SK-N-SH (cell line): ENCODE measurements around the gene CDK3. TPM values are rescaled to one million over a fixed set of nuclear protein-coding genes. Genes with fewer than 3 reads are reported as not detected.

ENCODE experiments used
- CTCF ChIA-PET: fragments of 300-600, 350-600 bp; formaldehyde crosslinking; extraction: SDS; loops from one replicate; lab custom pipeline; 2021; lab: Yijun Ruan, JAX
- POLR2A ChIA-PET: fragments of 350-600 bp; sonication (Branson Sonifier 250); formaldehyde crosslinking; extraction: SDS; loops from one replicate; lab custom pipeline; 2020; ENCODE audit warnings: antibody characterized with exemption, inconsistent platforms; lab: Yijun Ruan, JAX
- DNase-seq: peaks from one replicate; pipeline ENCODE4 v3.0.0; 2012
- H2AFZ ChIP-seq: fragments of 200-600 bp; sonication (generic); 2 replicates; pipeline ENCODE4 v1.8.1; 2016; ENCODE audit warnings: antibody characterized with exemption, mild to moderate bottlenecking, low read depth
- H3F3A ChIP-seq: fragments of 200-600 bp; sonication (generic); replicated peaks from 2 replicates; pipeline ENCODE3; 2016; ENCODE audit warnings: antibody characterized with exemption, mild to moderate bottlenecking; ENCODE audit not compliant: insufficient read depth
- H3K27ac ChIP-seq, 2 experiments: fragments of 200-500 bp in 1 of 2; fragments of 200-600 bp in 1 of 2; sonication (Bioruptor generic) in 1 of 2; sonication (generic), shearing (Covaris generic) in 1 of 2; 2 replicates each; pipeline versions ENCODE4 v1.5.1 to v1.6.1; 2014 to 2016; ENCODE audit warnings: low read depth in 2 of 2, inconsistent platforms in 1 of 2, low read length in 1 of 2, mild to moderate bottlenecking in 1 of 2, mixed read lengths in 1 of 2
- H3K27me3 ChIP-seq: fragments of 200-600 bp; sonication (generic), shearing (Covaris generic); 2 replicates; pipeline ENCODE4 v1.6.1; 2016; ENCODE audit warnings: mixed run types; ENCODE audit not compliant: insufficient read depth
- H3K36me3 ChIP-seq, 2 experiments: fragments of 200-500 bp in 1 of 2; fragments of 200-600 bp in 1 of 2; sonication (Bioruptor generic) in 1 of 2; sonication (generic) in 1 of 2; replicated peaks in 1 of 2; 2 replicates each; pipeline versions ENCODE3 to v1.5.1; 2014 to 2016; ENCODE audit warnings: low read length in 1 of 2, mild to moderate bottlenecking in 1 of 2; ENCODE audit not compliant: insufficient read depth in 2 of 2, control insufficient read depth in 1 of 2
- H3K4me1 ChIP-seq, 2 experiments: fragments of 200-500 bp in 1 of 2; fragments of 200-600 bp in 1 of 2; sonication (Bioruptor generic) in 1 of 2; sonication (generic), shearing (Covaris generic) in 1 of 2; 2 replicates each; pipeline versions ENCODE4 v1.5.1 to v1.6.1; 2014 to 2016; ENCODE audit warnings: low read depth in 1 of 2, low read length in 1 of 2, mixed run types in 1 of 2; ENCODE audit not compliant: insufficient read depth in 2 of 2, control insufficient read depth in 1 of 2
- H3K4me2 ChIP-seq: fragments of 200-600 bp; sonication (generic), shearing (Covaris generic); 2 replicates; pipeline ENCODE4 v1.6.1; 2017; ENCODE audit warnings: mixed run types
- H3K4me3 ChIP-seq, 2 experiments: fragments of 200-500 bp in 1 of 2; fragments of 200-600 bp in 1 of 2; sonication (Bioruptor generic) in 1 of 2; sonication (generic), shearing (Covaris generic) in 1 of 2; 2 replicates each; pipeline versions ENCODE4 v1.5.1 to v1.8.1; 2014 to 2016; ENCODE audit warnings: low read depth in 2 of 2, inconsistent platforms in 1 of 2, low read length in 1 of 2, mild to moderate bottlenecking in 1 of 2, mixed read lengths in 1 of 2, moderate library complexity in 1 of 2
- H3K79me2 ChIP-seq: fragments of 200-600 bp; sonication (generic); 2 replicates; pipeline ENCODE4 v1.8.1; 2017; ENCODE audit warnings: mild to moderate bottlenecking; ENCODE audit not compliant: insufficient read depth
- H3K9ac ChIP-seq: fragments of 200-600 bp; sonication (generic); 2 replicates; pipeline ENCODE4 v1.6.1; 2017; ENCODE audit warnings: mixed run types
- H3K9me2 ChIP-seq: fragments of 200-600 bp; sonication (generic); 2 replicates; pipeline ENCODE4 v1.6.1; 2017; ENCODE audit warnings: mixed run types
- H3K9me3 ChIP-seq: fragments of 200-600 bp; sonication (generic); 2 replicates; pipeline ENCODE4 v1.6.1; 2017; ENCODE audit warnings: mixed run types, mild to moderate bottlenecking, moderate library complexity
- H4K20me1 ChIP-seq: fragments of 200-600 bp; sonication (generic); 2 replicates; pipeline ENCODE4 v1.6.1; 2017; ENCODE audit warnings: mild to moderate bottlenecking, mixed run types; ENCODE audit not compliant: insufficient read depth
- ELF1 ChIP-seq: IDR thresholded peaks from 2 replicates; pipeline ENCODE4 v1.4.0; 2012
- FOXJ3 ChIP-seq: sonication (generic); formaldehyde crosslinking; IDR thresholded peaks from 2 replicates; pipeline ENCODE4 v1.5.1; 2020; ENCODE audit warnings: mild to moderate bottlenecking, missing genetic modification reagents
- FOXM1 ChIP-seq: IDR thresholded peaks from 2 replicates; pipeline ENCODE4 v1.4.0; 2012; ENCODE audit warnings: low read depth, mild to moderate bottlenecking
- JUND ChIP-seq: IDR thresholded peaks from 2 replicates; pipeline ENCODE4 v1.4.0; 2012
- MXI1 ChIP-seq: IDR thresholded peaks from 2 replicates; pipeline ENCODE4 v1.6.1; 2012; ENCODE audit warnings: mild to moderate bottlenecking, low read depth, low read length, improper control_type of control experiment
- RAD21 ChIP-seq: IDR thresholded peaks from 2 replicates; pipeline ENCODE4 v1.6.1; 2012; ENCODE audit warnings: mild to moderate bottlenecking, low read length
- TAF1 ChIP-seq: IDR thresholded peaks from 2 replicates; pipeline ENCODE4 v1.6.1; 2012; ENCODE audit warnings: low read depth, mild to moderate bottlenecking, low read length, moderate library complexity, borderline replicate concordance
- TEAD4 ChIP-seq: IDR thresholded peaks from 2 replicates; pipeline ENCODE4 v1.4.0; 2012; ENCODE audit warnings: mild to moderate bottlenecking, borderline replicate concordance; ENCODE audit not compliant: insufficient read depth
- WGBS: methylation state at CpG from one replicate; pipeline ENCODE4 v1.1.6; 2017; ENCODE audit warnings: low lambda C conversion rate; 5-methylcytosine and 5-hydroxymethylcytosine counted together
- polyA plus RNA-seq, 3 experiments: library from polyadenylated mRNA; depleted of rRNA; stranded (reverse); fragments of >200 nt; gene quantifications; 2 replicates each; pipeline ENCODE4 v1.2.3, GENCODE V29; 2012
- TF ChIP-seq, protein P1 (sequence below): IDR thresholded peaks from 2 replicates; pipeline ENCODE4; 2012

Gene CDK3
- polyA plus RNA-seq, 1 of the 3 experiments (the other 2 are of a cell fraction): 14.6 TPM

DNA sequence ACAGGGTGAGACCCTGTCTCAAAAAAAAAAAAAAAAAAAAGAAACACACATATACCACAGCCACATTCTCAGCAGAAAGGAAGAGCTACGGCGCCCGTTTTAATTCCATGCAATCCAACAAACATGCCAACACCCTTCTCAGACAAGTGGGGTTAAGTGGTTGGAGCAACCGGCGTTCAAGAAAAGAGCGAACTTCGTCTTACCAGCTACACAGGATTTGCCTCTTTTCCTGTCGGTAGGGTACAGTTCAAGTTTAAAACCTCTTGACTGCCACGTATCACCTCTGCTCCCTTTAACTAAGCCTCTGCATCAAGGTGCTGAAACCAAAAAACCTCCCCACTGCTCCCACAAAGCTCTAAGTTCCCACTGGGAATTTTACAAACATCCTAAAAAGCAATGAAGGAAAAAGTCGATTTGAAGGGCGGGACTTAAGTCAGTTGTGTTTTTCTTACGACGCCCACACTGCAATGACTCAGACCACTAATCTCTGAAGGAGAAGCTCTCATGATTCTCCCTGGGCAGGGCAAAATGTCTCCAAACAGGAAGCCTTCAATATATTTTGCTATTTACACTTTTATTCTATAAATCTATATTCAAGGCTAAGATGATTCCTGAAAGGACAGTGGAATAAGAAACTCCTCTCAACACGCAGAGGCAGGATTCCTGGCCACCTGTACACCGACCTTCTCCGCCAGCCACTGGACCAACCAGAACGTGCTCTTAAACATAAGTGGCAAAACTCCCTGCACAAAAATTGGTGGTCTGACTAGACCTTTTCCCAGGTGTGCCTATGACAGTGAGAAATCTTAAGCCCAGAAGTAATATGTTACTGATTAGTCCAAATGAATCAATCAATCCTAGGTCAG lies 52.8 kb downstream of the CDK3 start (continued):
- TF ChIP-seq MXI1: no peak

DNA sequence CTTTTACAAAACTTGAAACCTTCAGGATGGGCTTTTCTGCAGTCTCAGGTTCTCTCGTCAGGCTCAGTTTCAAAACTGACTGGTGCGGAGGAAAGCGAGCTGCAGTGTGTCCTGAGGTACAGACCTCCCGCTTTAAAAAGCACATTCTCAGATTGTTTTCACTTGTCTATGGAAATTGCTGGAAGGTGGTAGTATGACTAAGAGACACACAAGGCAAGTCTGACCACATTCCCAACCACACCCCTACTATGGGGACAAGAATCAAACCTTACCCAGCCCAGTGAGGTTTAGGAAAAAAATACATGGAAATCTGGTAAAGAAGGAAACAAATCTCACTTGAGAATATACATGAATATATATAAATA lies 53.4 kb downstream of the CDK3 start:
- Histone ChIP-seq H3K27me3 (no peaks in the 10 kb centered on the region), H3K9me3 (no peaks in the 10 kb centered on the region), H3K79me2 (peaks cover 22% of the 10 kb centered on the region; the same call in 1 of the 2 replicates), H3K9me2 (no peaks in the 10 kb centered on the region), H3K4me3 (no peak overlapping the region), H4K20me1 (no peaks in the 10 kb centered on the region), H3K4me1 (no peaks in the 10 kb centered on the region), H3F3A (peaks cover 11% of the 10 kb centered on the region), H3K27ac (no peak overlapping the region), H2AFZ (no peak overlapping the region), H3K36me3 (peaks cover 60 to 80% of the 10 kb centered on the region in 2 experiments), H3K9ac (no peak overlapping the region), H3K4me2 (no peak overlapping the region)
- DNase-seq: no peak
- POLR2A ChIA-PET: no interaction called here
- 99% methylated on average over 4 of the region's 4 CpGs for WGBS
- TF ChIP-seq RAD21 (no peak), ELF1 (no peak), TAF1 (no peak), FOXM1 (no peak), FOXJ3 (no peak), TEAD4 (no peak), JUND (no peak)
- TF ChIP-seq, protein P1, sequence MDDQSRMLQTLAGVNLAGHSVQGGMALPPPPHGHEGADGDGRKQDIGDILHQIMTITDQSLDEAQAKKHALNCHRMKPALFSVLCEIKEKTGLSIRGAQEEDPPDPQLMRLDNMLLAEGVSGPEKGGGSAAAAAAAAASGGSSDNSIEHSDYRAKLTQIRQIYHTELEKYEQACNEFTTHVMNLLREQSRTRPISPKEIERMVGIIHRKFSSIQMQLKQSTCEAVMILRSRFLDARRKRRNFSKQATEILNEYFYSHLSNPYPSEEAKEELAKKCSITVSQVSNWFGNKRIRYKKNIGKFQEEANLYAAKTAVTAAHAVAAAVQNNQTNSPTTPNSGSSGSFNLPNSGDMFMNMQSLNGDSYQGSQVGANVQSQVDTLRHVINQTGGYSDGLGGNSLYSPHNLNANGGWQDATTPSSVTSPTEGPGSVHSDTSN: no peak
- CTCF ChIA-PET: interaction anchor here (0.9 to 2.1 kb wide), 4 partner anchors 20 to 149 kb away, joined by 3 to 8 read pairs (median 3); no protein-coding TSS in a partner anchor

Other genes with a start within 250 kb of the CDK3 start
- gene GALK1, start 235.7 kb upstream of the CDK3 start, polyA plus RNA-seq (2012; rRNA removed): 36.5 and 39.2 TPM in 2 replicates
- gene UNK, start 216.0 kb upstream of the CDK3 start, polyA plus RNA-seq (2012; rRNA removed): 19.9 and 24.8 TPM in 2 replicates
- gene UNC13D, start 156.5 kb upstream of the CDK3 start, polyA plus RNA-seq (2012; rRNA removed): 0.99 and 1.3 TPM in 2 replicates
- gene WBP2, start 145.5 kb upstream of the CDK3 start, polyA plus RNA-seq (2012; rRNA removed): 49.7 and 55.8 TPM in 2 replicates
- 3.1 and 5.1 TPM in 2 replicates for gene TRIM47, start 122.3 kb upstream of the CDK3 start, polyA plus RNA-seq (2012; rRNA removed)
- 13.1 and 18.1 TPM in 2 replicates for gene TRIM65, start 103.9 kb upstream of the CDK3 start, polyA plus RNA-seq (2012; rRNA removed)
- 62.5 and 93.9 TPM in 2 replicates for gene MRPL38, start 96.0 kb upstream of the CDK3 start, polyA plus RNA-seq (2012; rRNA removed)
- gene FBF1, start 59.8 kb upstream of the CDK3 start, polyA plus RNA-seq (2012; rRNA removed): 19.0 and 19.7 TPM in 2 replicates
- 21.5 and 29.7 TPM in 2 replicates for gene ACOX1, start 21.7 kb upstream of the CDK3 start, polyA plus RNA-seq (2012; rRNA removed)
- gene TEN1, start 21.6 kb upstream of the CDK3 start, polyA plus RNA-seq (2012; rRNA removed): 33.6 and 38.1 TPM in 2 replicates
- 0.15 and 0.23 TPM in 2 replicates for gene EVPL, start 26.5 kb downstream of the CDK3 start, polyA plus RNA-seq (2012; rRNA removed)
- gene SRP68, start 71.7 kb downstream of the CDK3 start, polyA plus RNA-seq (2012; rRNA removed): 76.8 and 81.4 TPM in 2 replicates
- 0.05 and 0.08 TPM in 2 replicates for gene GALR2, start 73.9 kb downstream of the CDK3 start, polyA plus RNA-seq (2012; rRNA removed)
- 0.03 TPM in 1 of 2 replicates, not detected in the other for gene ZACN, start 78.3 kb downstream of the CDK3 start, polyA plus RNA-seq (2012; rRNA removed)
- 129 and 167 TPM in 2 replicates for gene EXOC7, start 102.9 kb downstream of the CDK3 start, polyA plus RNA-seq (2012; rRNA removed)
- not detected in 2 replicates for gene FOXJ1, start 140.4 kb downstream of the CDK3 start, polyA plus RNA-seq (2012; rRNA removed)
- gene RNF157, start 239.6 kb downstream of the CDK3 start, polyA plus RNA-seq (2012; rRNA removed): 5.2 TPM in 2 replicates